Heart right ventricle (tissue), 16 donors: ENCODE measurements around the gene VWC2. TPM values are rescaled to one million over a fixed set of nuclear protein-coding genes. Genes with fewer than 3 reads are reported as not detected.

ENCODE experiments used
- ATAC-seq, 8 donors: fragments of 200-7000 bp; cut with Tn5 transposase; one replicate each; pipeline ENCODE4 v1.9.1; 2020; ENCODE audit warnings: mild to moderate bottlenecking in 8 of 8, moderate library complexity in 8 of 8, moderate number of reproducible peaks in 1 of 8
- DNase-seq, 2 donors: peaks; one replicate each; pipeline ENCODE4 v3.0.0-alpha.2; 2020
- H3K27ac ChIP-seq, 10 donors: fragments of 200-600 bp; sonication (generic) in 2 of 10; one replicate each; pipeline versions ENCODE4 v1.5.0 to v1.8.0; 2020 to 2022; ENCODE audit warnings: mild to moderate bottlenecking in 3 of 10
- H3K27me3 ChIP-seq, 7 donors: fragments of 200-600 bp; one replicate each; pipeline ENCODE4 v1.8.0; 2021 to 2022; ENCODE audit warnings: mild to moderate bottlenecking in 2 of 7
- H3K36me3 ChIP-seq, 9 donors: fragments of 200-600 bp; sonication (generic) in 1 of 9; one replicate each; pipeline versions ENCODE4 v1.5.0 to v1.8.0; 2020 to 2022; ENCODE audit warnings: mild to moderate bottlenecking in 2 of 9
- H3K4me1 ChIP-seq, 9 donors: fragments of 200-600 bp; sonication (generic) in 1 of 9; one replicate each; pipeline versions ENCODE4 v1.5.0 to v1.8.0; 2020 to 2022; ENCODE audit warnings: mild to moderate bottlenecking in 4 of 9
- H3K4me3 ChIP-seq, 10 donors: fragments of 200-600 bp; sonication (generic) in 2 of 10; one replicate each; pipeline versions ENCODE4 v1.5.0 to v1.8.0; 2020 to 2022; ENCODE audit warnings: mild to moderate bottlenecking in 7 of 10, moderate library complexity in 2 of 10
- H3K9me3 ChIP-seq, 11 donors: fragments of 200-600 bp in 10 of 11; sonication (generic) in 2 of 11; one replicate each; pipeline versions ENCODE4 v1.5.0 to v1.8.0; 2013 to 2022; ENCODE audit warnings: mild to moderate bottlenecking in 2 of 11, control low read depth in 1 of 11, moderate library complexity in 1 of 11
- WGBS, 2 donors: extraction: QIAGEN DNeasy Blood & Tissue Kit; methylation state at CpG; one replicate each; pipeline ENCODE4 v1.1.7; 2013; ENCODE audit warnings: inconsistent platforms in 1 of 2; 5-methylcytosine and 5-hydroxymethylcytosine counted together
- intact Hi-C, 10 donors: fragments of 100-400 bp; cut with DNase I; formaldehyde crosslinking; loops; one replicate each; pipeline versions ENCODE4 v1.11.1 to v1.14.2; 2022
- polyA plus RNA-seq, 2 donors: library from polyadenylated mRNA; stranded (reverse); fragments of 200-250 nt; gene quantifications; one replicate each; pipeline ENCODE4 v1.2.3, GENCODE V29; 2013
- total RNA-seq, 10 donors: library from RNA; stranded (reverse); fragmentation: NEBNext Ultra II Directional in 3 of 10; extraction: Animal tissue kit (Norgen Biotek cat#: 25700) in 3 of 10; gene quantifications; one replicate each; pipeline versions ENCODE4 v1.2.1 to v1.2.4, GENCODE V29; 2021 to 2023
- TF ChIP-seq, protein P1 (sequence below), 9 donors: fragments of 200-600 bp; sonication (generic) in 2 of 9; IDR thresholded peaks; one replicate each; pipeline versions ENCODE4 v1.5.0 to v1.8.0; 2021 to 2022; ENCODE audit warnings: antibody characterized with exemption in 9 of 9, mild to moderate bottlenecking in 5 of 9, moderate library complexity in 1 of 9
- donor health status: Arrhythmogenic right ventricular cardiomyopathy.
- donor health status: ischemic (EF 13 %, LVEDD 7.1; RV severe dilation, severe dysfunction).
- donor health status: healthy with polysubstance abuse.
- donor health status: DM: no; HTN: yes; CAD: no.
- donor health status: DM: no; HTN: no; CAD: no.
- donor health status: ischemic (EF 25% LVEDD 6.9; RV normal size, moderate dysfunction).
- donor health status: ischemic (EF 25% LVEDD 5.7; RV mildly dilated, moderate dysfunction).
- donor health status: healthy.
- donor health status: DM: yes; HTN: yes; CAD: no.
- donor health status: Ischemic cardiomyopathy.
- donor health status: ischemic (EF 35%, LVEDD 5.7; RV mildly dilated, moderate dysfunction).
- donor health status: nonischemic (EF 11% LVEDD 7.7; RV severe dilation, severe dysfunction).
- donor health status: DM: yes; HTN: yes; CAD: no.
- donor health status: PGD.
- donor health status: ischemic (EF 29% LVEDD 5.4; RV normal size, mild dysfunction).
- donor health status: nonischemic (EF 23%, LVEDD 6.1; RV moderate dilation, normal function).

VWC2 gene
- total and polyA plus RNA-seq, 12 donors, result 2.1 to 12.9 (median 8.6) TPM

DNA sequence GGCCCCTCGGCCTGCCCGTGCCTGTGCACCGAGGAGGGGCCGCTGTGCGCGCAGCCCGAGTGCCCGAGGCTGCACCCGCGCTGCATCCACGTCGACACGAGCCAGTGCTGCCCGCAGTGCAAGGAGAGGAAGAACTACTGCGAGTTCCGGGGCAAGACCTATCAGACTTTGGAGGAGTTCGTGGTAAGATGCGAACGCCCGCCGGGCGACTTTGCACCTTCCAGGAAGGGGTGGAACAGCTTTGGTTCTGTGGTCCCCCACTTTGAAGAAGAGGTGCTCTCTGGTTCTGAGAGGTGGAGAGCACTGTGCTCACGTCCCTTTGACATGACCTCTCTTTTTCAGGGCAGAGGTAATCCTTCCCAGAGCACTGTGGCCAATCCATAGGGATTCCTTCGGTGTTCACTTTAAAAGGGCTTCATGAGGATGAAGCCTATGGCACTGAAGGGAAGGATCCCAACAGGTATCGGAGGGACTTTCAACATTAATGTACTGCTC, 2.6 kb downstream of the VWC2 start:
- intact Hi-C loops, result loop anchor here in 5 of 10 donors (2.0 to 10.0 kb wide), 5 partner anchors 69 to 294 kb away; no protein-coding TSS in a partner anchor
- ATAC-seq (peak in 2 of 8 donors; percentile 11 to 45), DNase-seq (peak in 1 of 2 donors; percentile 25)
- peak overlapping the region; percentile 40 to 96 (median 78) for H3K27ac ChIP-seq
- peak overlapping the region; percentile 45 to 72 (median 60) for H3K4me3 ChIP-seq
- H3K9me3 ChIP-seq, result no peaks in the 10 kb centered on the region
- peaks cover 0 to 75% (median 35%) of the 10 kb centered on the region in 7 donors for H3K27me3 ChIP-seq
- H3K36me3 ChIP-seq, result no peaks in the 10 kb centered on the region
- peaks cover 0 to 65% (median 21%) of the 10 kb centered on the region in 9 donors for H3K4me1 ChIP-seq
- 12 to 13% methylated on average over 24 to 25 of the region's 25 CpGs for WGBS, 2 donors
- TF ChIP-seq, protein P1, sequence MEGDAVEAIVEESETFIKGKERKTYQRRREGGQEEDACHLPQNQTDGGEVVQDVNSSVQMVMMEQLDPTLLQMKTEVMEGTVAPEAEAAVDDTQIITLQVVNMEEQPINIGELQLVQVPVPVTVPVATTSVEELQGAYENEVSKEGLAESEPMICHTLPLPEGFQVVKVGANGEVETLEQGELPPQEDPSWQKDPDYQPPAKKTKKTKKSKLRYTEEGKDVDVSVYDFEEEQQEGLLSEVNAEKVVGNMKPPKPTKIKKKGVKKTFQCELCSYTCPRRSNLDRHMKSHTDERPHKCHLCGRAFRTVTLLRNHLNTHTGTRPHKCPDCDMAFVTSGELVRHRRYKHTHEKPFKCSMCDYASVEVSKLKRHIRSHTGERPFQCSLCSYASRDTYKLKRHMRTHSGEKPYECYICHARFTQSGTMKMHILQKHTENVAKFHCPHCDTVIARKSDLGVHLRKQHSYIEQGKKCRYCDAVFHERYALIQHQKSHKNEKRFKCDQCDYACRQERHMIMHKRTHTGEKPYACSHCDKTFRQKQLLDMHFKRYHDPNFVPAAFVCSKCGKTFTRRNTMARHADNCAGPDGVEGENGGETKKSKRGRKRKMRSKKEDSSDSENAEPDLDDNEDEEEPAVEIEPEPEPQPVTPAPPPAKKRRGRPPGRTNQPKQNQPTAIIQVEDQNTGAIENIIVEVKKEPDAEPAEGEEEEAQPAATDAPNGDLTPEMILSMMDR (IDR thresholded peaks at IDR 0.05), result no peak

DNA sequence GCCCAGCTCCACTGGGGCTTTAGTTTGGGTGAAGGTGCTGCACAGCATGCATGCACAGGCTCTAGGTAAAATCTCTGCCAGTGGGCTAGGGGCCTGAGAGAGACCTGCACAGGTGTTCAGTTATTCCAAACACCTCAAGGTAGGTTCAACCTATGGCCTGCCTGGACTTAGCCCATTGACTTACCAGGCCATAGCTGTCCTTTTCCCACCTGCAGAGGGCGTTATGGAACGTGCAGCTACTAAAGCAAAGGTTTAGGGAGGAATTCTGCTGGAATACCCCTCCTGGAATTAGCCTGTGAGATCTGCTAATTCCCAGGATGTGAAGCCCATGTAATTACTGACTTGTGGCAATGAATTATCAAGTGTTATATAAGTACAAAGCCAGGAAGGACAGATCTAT, 3.6 kb downstream of the VWC2 start:
- intact Hi-C loops, result loop anchor here in 4 of 10 donors (5.0 to 10.0 kb wide), 4 partner anchors 70 to 295 kb away; no protein-coding TSS in a partner anchor
- H3K36me3 ChIP-seq, result no peaks in the 10 kb centered on the region
- H3K9me3 ChIP-seq, result no peaks in the 10 kb centered on the region
- peaks cover 4 to 72% (median 21%) of the 10 kb centered on the region in 9 donors for H3K4me1 ChIP-seq
- ATAC-seq (peak in 3 of 8 donors; percentile 23 to 34 (median 31)), DNase-seq (peak in 1 of 2 donors; percentile 27)
- TF ChIP-seq, protein P1 (IDR thresholded peaks at IDR 0.05), result peak in 7 of 9 donors; percentile 32 to 58 (median 46)
- H3K4me3 ChIP-seq, result peak overlapping the region in 3 of 10 donors; percentile 6 to 72 (median 67)
- 8 to 11% methylated on average over 2 of the region's 2 CpGs for WGBS, 2 donors
- peaks cover 0 to 65% (median 35%) of the 10 kb centered on the region in 7 donors for H3K27me3 ChIP-seq
- peak overlapping the region in 8 of 10 donors; percentile 22 to 96 (median 62) for H3K27ac ChIP-seq

DNA sequence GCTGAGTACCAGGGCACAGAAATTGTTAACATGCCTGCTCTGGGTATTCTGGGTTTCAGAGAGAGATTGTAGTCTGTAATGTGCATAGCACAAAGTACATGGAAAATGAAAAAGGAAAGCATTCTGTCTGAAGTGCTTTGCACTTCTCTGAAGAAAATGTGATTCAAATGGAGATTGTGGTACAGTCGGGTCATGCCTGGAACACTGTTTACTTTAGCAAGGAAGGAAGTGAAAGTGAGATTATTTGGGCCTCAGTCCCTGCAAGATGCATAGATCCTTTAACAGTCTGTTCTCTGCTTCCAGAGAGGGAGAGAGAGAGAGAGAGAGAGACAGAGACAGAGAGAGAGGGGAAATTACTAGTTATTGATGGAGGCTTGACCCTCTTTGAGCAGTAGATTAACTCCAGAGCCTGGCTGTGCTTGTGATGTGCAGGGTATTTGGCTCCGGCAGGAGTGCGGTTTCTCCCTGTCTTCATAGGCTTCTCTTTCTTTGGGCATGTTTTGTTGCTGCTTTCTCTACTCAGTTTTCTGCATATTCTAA, 5.4 kb downstream of the VWC2 start:
- Histone ChIP-seq H3K27me3 (peaks cover 0 to 47% (median 29%) of the 10 kb centered on the region in 7 donors), H3K36me3 (no peaks in the 10 kb centered on the region), H3K4me3 (peak overlapping the region in 4 of 10 donors; percentile 13 to 23 (median 18)), H3K9me3 (no peaks in the 10 kb centered on the region), H3K4me1 (peaks cover 4 to 71% (median 21%) of the 10 kb centered on the region in 9 donors), H3K27ac (peak overlapping the region in 6 of 10 donors; percentile 10 to 68 (median 50))
- ATAC-seq (no peak), DNase-seq (no peak)
- intact Hi-C loops, result loop anchor here in 4 of 10 donors (5.0 to 10.0 kb wide), 4 partner anchors 72 to 296 kb away; no protein-coding TSS in a partner anchor
- TF ChIP-seq, protein P1 (IDR thresholded peaks at IDR 0.05), result no peak
- WGBS, 2 donors, result 16 to 47% methylated on average over 3 of the region's 3 CpGs

DNA sequence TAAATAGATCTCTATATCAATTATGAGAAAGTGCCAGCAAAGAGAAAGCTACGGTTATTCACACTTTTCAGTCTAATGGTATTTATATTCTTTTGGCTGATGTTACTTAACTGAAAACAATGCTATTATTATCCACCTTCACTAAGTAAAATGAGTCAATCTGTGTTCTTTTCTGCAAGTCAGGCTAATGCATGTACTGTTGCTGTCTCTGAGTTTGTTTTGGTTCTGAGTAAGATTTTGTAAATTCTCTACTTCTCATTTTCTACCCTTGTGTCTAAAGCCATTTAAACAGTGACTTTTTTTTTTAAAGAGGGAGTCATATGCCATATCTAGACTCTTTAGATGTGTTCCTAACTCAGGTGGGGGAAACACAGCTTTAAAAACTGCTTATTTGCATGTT, 7.5 kb downstream of the VWC2 start:
- H3K9me3 ChIP-seq, result no peaks in the 10 kb centered on the region
- H3K4me3 ChIP-seq, result no peak overlapping the region
- intact Hi-C loops, result loop anchor here in 3 of 10 donors (5.0 to 10.0 kb wide), 3 partner anchors 146 to 299 kb away; no protein-coding TSS in a partner anchor
- no peaks in the 10 kb centered on the region for H3K36me3 ChIP-seq
- H3K27me3 ChIP-seq, result peaks cover 0 to 25% (median 9%) of the 10 kb centered on the region in 7 donors
- 54 to 66% methylated on average over 1 of the region's 1 CpG for WGBS, 2 donors
- TF ChIP-seq, protein P1 (IDR thresholded peaks at IDR 0.05), result no peak
- DNase-seq, result no peak
- H3K27ac ChIP-seq, result peak overlapping the region in 4 of 10 donors; percentile 0 to 49 (median 20)
- H3K4me1 ChIP-seq, result peaks cover under 1 to 58% (median 16%) of the 10 kb centered on the region in 9 donors
- no peak for ATAC-seq
